K562 (cell line): ENCODE data around the gene GATA6. TPM values are rescaled to one million over a fixed set of nuclear protein-coding genes. Genes with fewer than 3 reads are reported as not detected.

Source experiments
- ATAC-seq: fragments of 200-7000 bp; cut with Tn5 transposase; 3 replicates; pipeline ENCODE4 v1.9.1; 2020; ENCODE audit warnings: moderate library complexity
- BruUV-seq: library from RNA; stranded (reverse); fragments of 400-500 nt; replicated peaks from 2 replicates; lab custom pipeline; 2021; lab: Mats Ljungman, UMichigan
- CTCF ChIA-PET: fragments of 300-600 bp; formaldehyde crosslinking; extraction: SDS; loops from one replicate; lab custom pipeline; 2021; ENCODE audit warnings: low intra/inter-chr PET ratio; lab: Yijun Ruan, JAX
- POLR2A ChIA-PET: fragments of 300-600, 350-650 bp; sonication (Branson Sonifier 250); formaldehyde crosslinking; extraction: SDS; loops from one replicate; lab custom pipeline; 2021; ENCODE audit warnings: antibody characterized with exemption, inconsistent platforms; lab: Yijun Ruan, JAX
- DNase-seq, 4 experiments: peaks; one replicate each; pipeline versions ENCODE4 v3.0.0 to v3.0.0-alpha.2; 2011 to 2018; ENCODE audit warnings: low spot score in 3 of 4, mixed read lengths in 3 of 4; ENCODE audit errors: extremely low read depth in 1 of 4
- FAIRE-seq: peaks from 2 replicates; lab custom pipeline; 2011; peaks lifted over from hg19 to GRCh38; lab: Jason Lieb, UNC
- H2AFZ ChIP-seq: 2 replicates; pipeline ENCODE4 v1.6.0; 2011; ENCODE audit warnings: low read depth, low read length, control low read depth, inconsistent platforms
- H3K27ac ChIP-seq: fragments of 200-600 bp; 3 replicates; pipeline ENCODE4 v1.8.0; 2011; ENCODE audit warnings: low read depth, mild to moderate bottlenecking, control low read depth, inconsistent platforms, low read length, moderate library complexity, mixed read lengths; ENCODE audit errors: extremely low read depth
- H3K27me3 ChIP-seq, 2 experiments: fragments of 300-600 bp in 1 of 2; 2 replicates in 1 of 2; 3 replicates in 1 of 2; pipeline versions ENCODE4 v1.6.0 to v1.8.0; 2011; ENCODE audit warnings: inconsistent platforms in 2 of 2, low read length in 2 of 2, mild to moderate bottlenecking in 1 of 2, mixed read lengths in 1 of 2, moderate library complexity in 1 of 2; ENCODE audit not compliant: control insufficient read depth in 2 of 2, insufficient read depth in 2 of 2
- H3K36me3 ChIP-seq: fragments of 300-600 bp; 3 replicates; pipeline ENCODE4 v1.8.0; 2011; ENCODE audit warnings: mild to moderate bottlenecking, low read length, inconsistent platforms; ENCODE audit not compliant: control insufficient read depth, insufficient read depth
- H3K4me1 ChIP-seq, 2 experiments: fragments of 200-600 bp in 1 of 2; replicated peaks in 1 of 2; 2 replicates in 1 of 2; 3 replicates in 1 of 2; pipeline versions ENCODE4 v1.5.1 to v1.8.0; 2011; ENCODE audit warnings: inconsistent platforms in 2 of 2, low read length in 2 of 2, mild to moderate bottlenecking in 1 of 2, mixed read lengths in 1 of 2, moderate library complexity in 1 of 2; ENCODE audit not compliant: control insufficient read depth in 2 of 2, insufficient read depth in 2 of 2
- H3K4me2 ChIP-seq: 2 replicates; pipeline ENCODE4 v1.6.1; 2011; ENCODE audit warnings: low read length, control low read depth, inconsistent platforms, mixed read lengths; ENCODE audit not compliant: insufficient read depth
- H3K4me3 ChIP-seq: fragments of 200-600 bp; sonication (generic), shearing (Covaris generic); 2 replicates; pipeline ENCODE4 v1.5.1; 2016; ENCODE audit warnings: control low read depth, inconsistent platforms
- H3K79me2 ChIP-seq: fragments of 200-600 bp; 3 replicates; pipeline ENCODE4 v1.8.0; 2011; ENCODE audit warnings: low read length, inconsistent platforms; ENCODE audit not compliant: control insufficient read depth, insufficient read depth
- H3K9ac ChIP-seq, 2 experiments: 2 replicates each; pipeline versions ENCODE4 v1.6.0 to v1.6.1; 2011; ENCODE audit warnings: low read depth in 2 of 2, low read length in 2 of 2, control low read depth in 1 of 2, inconsistent platforms in 1 of 2, mild to moderate bottlenecking in 1 of 2, mixed read lengths in 1 of 2; ENCODE audit not compliant: insufficient read depth in 1 of 2
- H3K9me1 ChIP-seq: one replicate; pipeline ENCODE4 v1.6.0; 2011; ENCODE audit warnings: inconsistent platforms, mild to moderate bottlenecking, low read length, moderate library complexity; ENCODE audit not compliant: control insufficient read depth, insufficient read depth
- H3K9me3 ChIP-seq: replicated peaks from 2 replicates; pipeline ENCODE4 v1.5.1; 2011; ENCODE audit warnings: low read depth, low read length, inconsistent platforms; ENCODE audit not compliant: control insufficient read depth, insufficient read depth
- H4K20me1 ChIP-seq: replicated peaks from 2 replicates; pipeline ENCODE4 v1.6.1; 2011; ENCODE audit warnings: low read length, inconsistent platforms, mixed read lengths; ENCODE audit not compliant: control insufficient read depth, insufficient read depth
- CHD7 ChIP-seq: fragments of 200-600 bp; sonication (generic); IDR thresholded peaks from one replicate; pipeline ENCODE4 v1.6.1; 2012; ENCODE audit warnings: mild to moderate bottlenecking, low read depth, low read length, inconsistent platforms
- DNMT1 ChIP-seq: fragments of 450-650 bp; IDR thresholded peaks from 2 replicates; pipeline ENCODE4 v1.6.1; 2016; ENCODE audit warnings: antibody characterized with exemption, mild to moderate bottlenecking
- EP400 ChIP-seq: fragments of 450-650 bp; IDR thresholded peaks from 2 replicates; pipeline ENCODE4 v1.6.1; 2017; ENCODE audit warnings: antibody characterized with exemption, mild to moderate bottlenecking, moderate library complexity
- GABPB1 ChIP-seq: sonication (generic); formaldehyde crosslinking; IDR thresholded peaks from 2 replicates; pipeline ENCODE4 v1.8.0; 2022; ENCODE audit warnings: mild to moderate bottlenecking, missing genetic modification reagents
- HDAC6 ChIP-seq: IDR thresholded peaks from 2 replicates; pipeline ENCODE4 v1.6.1; 2012; ENCODE audit warnings: low read depth, mild to moderate bottlenecking, control low read depth, inconsistent platforms, low read length, moderate library complexity
- HDAC8 ChIP-seq: fragments of 450-650 bp; IDR thresholded peaks from 2 replicates; pipeline ENCODE4 v1.6.1; 2016; ENCODE audit warnings: mild to moderate bottlenecking, missing genetic modification characterization, moderate library complexity, missing compliant biosample characterization
- MTF1 ChIP-seq: fragments of 250-450 bp; sonication (Bioruptor Pico); IDR thresholded peaks from 2 replicates; pipeline ENCODE4 v1.9.0; 2021; ENCODE audit warnings: moderate library complexity, mild to moderate bottlenecking, inconsistent platforms, borderline replicate concordance
- RNF2 ChIP-seq: sonication (generic); IDR thresholded peaks from 2 replicates; pipeline ENCODE4 v1.6.1; 2016
- SMARCA4 ChIP-seq: fragments of 450-650 bp; IDR thresholded peaks from 2 replicates; pipeline ENCODE4 v1.6.1; 2016
- STAG1 ChIP-seq: sonication (generic); formaldehyde crosslinking; IDR thresholded peaks from 2 replicates; pipeline ENCODE4 v1.5.0; 2020; ENCODE audit warnings: missing genetic modification reagents, borderline replicate concordance
- YBX1 ChIP-seq: fragments of 450-650 bp; IDR thresholded peaks from 2 replicates; pipeline ENCODE4 v1.7.1; 2016; ENCODE audit warnings: mild to moderate bottlenecking
- WGBS: fragments of 100-300 bp; shearing (Covaris generic); methylation state at CpG from one replicate; pipeline ENCODE4 v1.1.6; 2016; ENCODE audit warnings: low coverage, mixed read lengths; ENCODE audit not compliant: insufficient coverage; ENCODE audit errors: missing lambda C conversion rate; 5-methylcytosine and 5-hydroxymethylcytosine counted together
- in situ Hi-C: fragments of 300-500 bp; cut with MboI; formaldehyde crosslinking; loops from 4 replicates; pipeline ENCODE4 v1.15.0; 2018; ENCODE audit warnings: inconsistent platforms, mixed read lengths
- intact Hi-C: fragments of 100-400 bp; cut with micrococcal nuclease; formaldehyde crosslinking; loops from 2 replicates; pipeline ENCODE4 v1.14.2; 2022
- polyA plus RNA-seq, 8 experiments: library from polyadenylated mRNA; depleted of rRNA in 4 of 8; stranded (reverse) in 5 of 8; unstranded in 3 of 8; fragments of >200 nt; fragmentation: Nextera tagmentation in 2 of 8; fragmentation: Illumina TruSeq in 1 of 8; extraction: Ambion mirVana in 2 of 8; extraction: Trizol in 1 of 8; gene quantifications; 2 replicates each; pipeline versions ENCODE4 v1.2.1 to v1.2.3, GENCODE V29; 2011 to 2014; ENCODE audit warnings: inconsistent platforms in 1 of 8, missing spikeins in 1 of 8
- total RNA-seq, 7 experiments: library from RNA; depleted of rRNA in 6 of 7; stranded (reverse); fragments of >200 nt in 6 of 7; fragmentation: Illumina TruSeq in 2 of 7; extraction: Trizol in 2 of 7; gene quantifications; 2 replicates each; pipeline versions ENCODE4 v1.2.1 to v1.2.3, GENCODE V29; 2011 to 2021; ENCODE audit warnings: low replicate concordance in 1 of 7
- TF ChIP-seq, protein P1 (sequence below): sonication (generic); IDR thresholded peaks from 2 replicates; pipeline ENCODE4 v1.6.1; 2016

GATA6 gene
- total and polyA plus RNA-seq, 9 of the 15 experiments (the other 6 are each of a cell fraction or from before 2014, with no cell fraction given) = 0.01 to 0.24 (median 0.16) TPM; not detected in 5

- H3K4me1 ChIP-seq = no peaks in the 10 kb centered on the region
- no peaks in the 10 kb centered on the region for H3K36me3 ChIP-seq
- H3K79me2 ChIP-seq = no peaks in the 10 kb centered on the region
- ChIA-PET CTCF (no interaction called here), POLR2A (interaction anchor here (0.6 to 3.3 kb wide), 2 partner anchors 10 to 234 kb away, joined by 3 to 14 read pairs; no protein-coding TSS in a partner anchor)
- H4K20me1 ChIP-seq = no peaks in the 10 kb centered on the region
- BruUV-seq = no TSS peak
- H3K4me2 ChIP-seq = no peak overlapping the region
- DNase-seq (no peak), ATAC-seq (no peak), FAIRE-seq (no peak)
- no peaks in the 10 kb centered on the region for H3K9me1 ChIP-seq
- H3K27ac ChIP-seq = no peak overlapping the region
- peaks cover 7 to 32% of the 10 kb centered on the region in 2 experiments; a peak in 3 of 5 replicates for H3K27me3 ChIP-seq
- no peaks in the 10 kb centered on the region for H3K9me3 ChIP-seq
- no peak overlapping the region for H3K9ac ChIP-seq
- no peak overlapping the region for H3K4me3 ChIP-seq
- WGBS = 23% methylated on average over 3 of the region's 3 CpGs
- in situ Hi-C loops (no loop called here), intact Hi-C loops (no loop called here)
- H2AFZ ChIP-seq = no peak overlapping the region
- no peak for TF ChIP-seq HDAC8 (tag)
- no peak for TF ChIP-seq HDAC6
- no peak for TF ChIP-seq STAG1 (CRISPR knock-in tag)
- TF ChIP-seq, protein P1, sequence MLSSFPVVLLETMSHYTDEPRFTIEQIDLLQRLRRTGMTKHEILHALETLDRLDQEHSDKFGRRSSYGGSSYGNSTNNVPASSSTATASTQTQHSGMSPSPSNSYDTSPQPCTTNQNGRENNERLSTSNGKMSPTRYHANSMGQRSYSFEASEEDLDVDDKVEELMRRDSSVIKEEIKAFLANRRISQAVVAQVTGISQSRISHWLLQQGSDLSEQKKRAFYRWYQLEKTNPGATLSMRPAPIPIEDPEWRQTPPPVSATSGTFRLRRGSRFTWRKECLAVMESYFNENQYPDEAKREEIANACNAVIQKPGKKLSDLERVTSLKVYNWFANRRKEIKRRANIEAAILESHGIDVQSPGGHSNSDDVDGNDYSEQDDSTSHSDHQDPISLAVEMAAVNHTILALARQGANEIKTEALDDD = no peak
- no peak for TF ChIP-seq SMARCA4
- TF ChIP-seq RNF2 = no peak
- TF ChIP-seq YBX1 = no peak
- no peak for TF ChIP-seq DNMT1
- no peak for TF ChIP-seq EP400
- no peak for TF ChIP-seq MTF1
- TF ChIP-seq CHD7 = no peak
- no peak for TF ChIP-seq GABPB1 (CRISPR knock-in tag)
Observed at GRCh38 chr18:22145160-22145559, 24.2 kb upstream of the GATA6 start.
